A673 (cell line): ENCODE data around the gene GPRC5D.

Experiments
- CTCF ChIP-seq: fragments of 300-800, 200-600 bp; sonication (generic); conservative IDR thresholded peaks from 2 replicates; pipeline ENCODE4 v1.5.1; 2017; ENCODE audit warnings: low read depth, mild to moderate bottlenecking, antibody characterized with exemption, low read length, moderate library complexity, mixed read lengths
- EZH2 ChIP-seq: fragments of 200-600 bp; sonication (generic); IDR thresholded peaks from 2 replicates; pipeline ENCODE4 v1.6.1; 2017; ENCODE audit warnings: borderline replicate concordance, low read depth, mild to moderate bottlenecking, mixed read lengths, antibody characterized with exemption, low read length; ENCODE audit not compliant: poor library complexity, severe bottlenecking

GRCh38 chr12:12984149-12984548, 32.2 kb upstream of the GPRC5D start:
- TF ChIP-seq CTCF (no peak), EZH2 (no peak)
